Gastrocnemius medialis (tissue), 4 donors: ENCODE measurements around the gene LRP2BP. TPM values are rescaled to one million over a fixed set of nuclear protein-coding genes. Genes with fewer than 3 reads are reported as not detected.
A peak's percentile ranks its signal among the peaks of the same experiment; 100 is the strongest.

Experiments used
- ATAC-seq, 2 donors: fragments of 150-250 bp; one replicate each; pipeline ENCODE4 v1.9.1; 2016
- DNase-seq, 2 donors: peaks; one replicate each; pipeline ENCODE4 v3.0.0-alpha.2; 2019
- H3K27ac ChIP-seq, 4 donors: fragments of 200-600 bp; sonication (generic); 1 replicate in 1 of 4; 2 replicates in 3 of 4; pipeline ENCODE4 v1.5.1; 2016 to 2018; ENCODE audit warnings: mild to moderate bottlenecking in 2 of 4, moderate library complexity in 1 of 4
- H3K27me3 ChIP-seq, 3 donors: fragments of 200-600 bp; sonication (generic) in 2 of 3; 1 replicate in 1 of 3; 2 replicates in 2 of 3; pipeline versions ENCODE4 v1.5.1 to v1.6.0; 2016 to 2019; ENCODE audit warnings: mild to moderate bottlenecking in 1 of 3, moderate library complexity in 1 of 3
- H3K36me3 ChIP-seq, 2 donors: fragments of 200-600 bp; sonication (generic) in 1 of 2; one replicate each; pipeline ENCODE4 v1.5.1; 2017 to 2018
- H3K4me1 ChIP-seq, 2 donors: fragments of 200-600 bp; sonication (generic) in 1 of 2; one replicate each; pipeline ENCODE4 v1.5.1; 2016 to 2017; ENCODE audit warnings: mild to moderate bottlenecking in 2 of 2
- H3K4me3 ChIP-seq, 4 donors: fragments of 200-600 bp; sonication (generic) in 3 of 4; 1 replicate in 1 of 4; 2 replicates in 3 of 4; pipeline ENCODE4 v1.5.1; 2016 to 2019; ENCODE audit warnings: mild to moderate bottlenecking in 2 of 4
- H3K9me3 ChIP-seq, 3 donors: fragments of 200-600 bp; sonication (generic) in 2 of 3; 1 replicate in 1 of 3; 2 replicates in 2 of 3; pipeline ENCODE4 v1.5.1; 2016 to 2019
- POLR2A ChIP-seq, 2 donors: fragments of 450-650 bp; IDR thresholded peaks; one replicate each; pipeline ENCODE4 v1.6.1; 2017; ENCODE audit warnings: antibody characterized with exemption in 2 of 2, mild to moderate bottlenecking in 2 of 2, moderate library complexity in 2 of 2
- in situ Hi-C, 4 donors: fragments of 200-750 bp; cut with MboI; loops; one replicate each; pipeline versions ENCODE4 v1.15.0 to v1.8.0; 2017; ENCODE audit warnings: low sequenced_read_pairs in 4 of 4
- intact Hi-C: fragments of 100-400 bp; cut with DNase I; formaldehyde crosslinking; loops from one replicate; pipeline ENCODE4 v1.15.1; 2023; ENCODE audit warnings: low total_unique reads
- total RNA-seq, 4 donors: library from RNA; depleted of rRNA; stranded (reverse); fragments of >200 nt; gene quantifications; one replicate each; pipeline versions ENCODE4 v1.1.0 to v1.2.3, GENCODE V29; 2016
- TF ChIP-seq, protein P1 (sequence below), 5 experiments: fragments of 450-650 bp in 3 of 5; fragments of 200-600 bp in 2 of 5; sonication (generic) in 2 of 5; IDR thresholded peaks in 4 of 5; conservative IDR thresholded peaks in 1 of 5; 1 replicate in 4 of 5; 2 replicates in 1 of 5; pipeline ENCODE4 v1.5.1; 2016 to 2019; ENCODE audit warnings: antibody characterized with exemption in 5 of 5, mild to moderate bottlenecking in 3 of 5, moderate library complexity in 3 of 5

LRP2BP gene
- total RNA-seq, 4 donors from 2014 or later, result 0.20 to 2.0 (median 0.51) TPM

DNA sequence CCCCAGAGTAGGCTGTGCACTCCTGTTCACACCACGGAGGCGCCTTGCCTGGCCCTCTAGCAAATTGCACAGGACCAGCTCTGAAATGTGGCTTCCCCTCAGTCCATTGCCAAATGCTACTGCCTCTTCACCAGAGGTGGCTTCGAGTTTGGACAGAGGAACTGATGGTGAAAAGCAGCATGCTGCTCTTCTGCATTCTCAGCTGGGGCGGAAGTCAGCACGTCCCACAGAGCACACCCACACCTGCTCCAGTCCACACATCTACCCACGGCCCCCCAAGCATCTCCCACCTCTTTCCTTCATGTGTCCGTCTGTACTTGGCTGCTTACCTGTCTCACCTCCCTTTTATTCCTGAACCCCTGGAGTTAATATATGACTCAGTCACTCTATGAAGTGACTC, 43.5 kb downstream of the LRP2BP start:
- no peak for DNase-seq
- no peaks in the 10 kb centered on the region for H3K27me3 ChIP-seq
- no peak overlapping the region for H3K27ac ChIP-seq
- no peaks in the 10 kb centered on the region for H3K4me1 ChIP-seq
- no peak for TF ChIP-seq POLR2A (IDR thresholded peaks at IDR 0.05)
- TF ChIP-seq, protein P1, sequence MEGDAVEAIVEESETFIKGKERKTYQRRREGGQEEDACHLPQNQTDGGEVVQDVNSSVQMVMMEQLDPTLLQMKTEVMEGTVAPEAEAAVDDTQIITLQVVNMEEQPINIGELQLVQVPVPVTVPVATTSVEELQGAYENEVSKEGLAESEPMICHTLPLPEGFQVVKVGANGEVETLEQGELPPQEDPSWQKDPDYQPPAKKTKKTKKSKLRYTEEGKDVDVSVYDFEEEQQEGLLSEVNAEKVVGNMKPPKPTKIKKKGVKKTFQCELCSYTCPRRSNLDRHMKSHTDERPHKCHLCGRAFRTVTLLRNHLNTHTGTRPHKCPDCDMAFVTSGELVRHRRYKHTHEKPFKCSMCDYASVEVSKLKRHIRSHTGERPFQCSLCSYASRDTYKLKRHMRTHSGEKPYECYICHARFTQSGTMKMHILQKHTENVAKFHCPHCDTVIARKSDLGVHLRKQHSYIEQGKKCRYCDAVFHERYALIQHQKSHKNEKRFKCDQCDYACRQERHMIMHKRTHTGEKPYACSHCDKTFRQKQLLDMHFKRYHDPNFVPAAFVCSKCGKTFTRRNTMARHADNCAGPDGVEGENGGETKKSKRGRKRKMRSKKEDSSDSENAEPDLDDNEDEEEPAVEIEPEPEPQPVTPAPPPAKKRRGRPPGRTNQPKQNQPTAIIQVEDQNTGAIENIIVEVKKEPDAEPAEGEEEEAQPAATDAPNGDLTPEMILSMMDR (IDR thresholded peaks at IDR 0.05 in 4 of 5, conservative IDR thresholded peaks at IDR 0.05 in 1 of 5), result no peak
- intact Hi-C loops (no loop called here), in situ Hi-C loops (no loop called here)
- no peak overlapping the region for H3K4me3 ChIP-seq
- H3K36me3 ChIP-seq, result peaks cover 0 to 34% of the 10 kb centered on the region in 2 donors
- H3K9me3 ChIP-seq, result no peaks in the 10 kb centered on the region
- no peak for ATAC-seq

GRCh38 chr4:185351691-185352090, 44.0 kb downstream of the LRP2BP start:
- in situ Hi-C loops, result no loop called here
- H3K27ac ChIP-seq, result no peak overlapping the region
- H3K36me3 ChIP-seq, result peaks cover 0 to 39% of the 10 kb centered on the region in 2 donors
- no peak for DNase-seq
- H3K4me3 ChIP-seq, result no peak overlapping the region
- no peaks in the 10 kb centered on the region for H3K4me1 ChIP-seq
- intact Hi-C loops, result no loop called here
- no peaks in the 10 kb centered on the region for H3K9me3 ChIP-seq
- TF ChIP-seq, protein P1 (IDR thresholded peaks at IDR 0.05 in 4 of 5, conservative IDR thresholded peaks at IDR 0.05 in 1 of 5), result no peak
- TF ChIP-seq POLR2A (IDR thresholded peaks at IDR 0.05), result no peak
- H3K27me3 ChIP-seq, result no peaks in the 10 kb centered on the region
- no peak for ATAC-seq

GRCh38 chr4:185346975-185347601, 48.6 kb downstream of the LRP2BP start:
- no peak for DNase-seq
- in situ Hi-C loops, result no loop called here
- H3K4me1 ChIP-seq, result no peaks in the 10 kb centered on the region
- H3K9me3 ChIP-seq, result no peaks in the 10 kb centered on the region
- intact Hi-C loops, result no loop called here
- no peak overlapping the region for H3K4me3 ChIP-seq
- no peak for ATAC-seq
- no peak overlapping the region for H3K27ac ChIP-seq
- peaks cover 0 to 50% of the 10 kb centered on the region in 2 donors for H3K36me3 ChIP-seq
- H3K27me3 ChIP-seq, result no peaks in the 10 kb centered on the region
- TF ChIP-seq POLR2A (IDR thresholded peaks at IDR 0.05), result no peak
- TF ChIP-seq, protein P1 (IDR thresholded peaks at IDR 0.05 in 4 of 5, conservative IDR thresholded peaks at IDR 0.05 in 1 of 5), result no peak

- Histone ChIP-seq H3K4me1 (no peaks in the 10 kb centered on the region), H3K36me3 (peaks cover 0 to 44% of the 10 kb centered on the region in 2 donors), H3K9me3 (no peaks in the 10 kb centered on the region), H3K4me3 (no peak overlapping the region), H3K27me3 (no peaks in the 10 kb centered on the region), H3K27ac (peak overlapping the region in 3 of 4 donors; percentile 28 to 56 (median 39))
- intact Hi-C loops (no loop called here), in situ Hi-C loops (no loop called here)
- TF ChIP-seq POLR2A (IDR thresholded peaks at IDR 0.05), result no peak
- TF ChIP-seq, protein P1 (IDR thresholded peaks at IDR 0.05 in 4 of 5, conservative IDR thresholded peaks at IDR 0.05 in 1 of 5), result no peak
- ATAC-seq (peak in 1 of 2 donors; percentile 12), DNase-seq (no peak)
These were observed 50.8 kb downstream of the LRP2BP start for GRCh38 chr4:185344743-185345538.
